Measurements from ENCODE around the gene RFC1. TPM values are rescaled to one million over a fixed set of nuclear protein-coding genes. Genes with fewer than 3 reads are reported as not detected.
"Not testable (repeated sequence)": the region's sequence is repeated elsewhere in the genome, so short reads cannot be mapped to it uniquely, and the experiment has no call there.

Gene RFC1
- total and polyA plus RNA-seq, 2 experiments from 2014 or later: 21.5 to 29.5 TPM

- H3K4me3 ChIP-seq: no peak overlapping the region
- no peaks in the 10 kb centered on the region for H3K27me3 ChIP-seq
- no peak for TF ChIP-seq CTCF (IDR thresholded peaks at IDR 0.05; ENCODE audit: low read depth, low read length)
- H3K4me1 ChIP-seq (ENCODE audit: low read depth): peaks cover 4% of the 10 kb centered on the region
- H3K36me3 ChIP-seq: peaks cover 50% of the 10 kb centered on the region
- no peak overlapping the region for H3K27ac ChIP-seq
- no peak for DNase-seq (ENCODE audit: low read depth in 1 of 2, low spot score in 1 of 2)
- H3K9me3 ChIP-seq (ENCODE audit: low read depth): no peaks in the 10 kb centered on the region
Observed at GRCh38 chr4:39302901-39303300, 63.3 kb downstream of the RFC1 start.

GRCh38 chr4:39295784-39296183, 70.4 kb downstream of the RFC1 start:
- Histone ChIP-seq H3K27ac (no peak overlapping the region), H3K27me3 (no peaks in the 10 kb centered on the region), H3K4me3 (no peak overlapping the region), H3K4me1 (ENCODE audit: low read depth) (no peaks in the 10 kb centered on the region), H3K36me3 (peaks cover 32% of the 10 kb centered on the region), H3K9me3 (ENCODE audit: low read depth) (no peaks in the 10 kb centered on the region)
- TF ChIP-seq CTCF (IDR thresholded peaks at IDR 0.05; ENCODE audit: low read depth, low read length): no peak
- no peak for DNase-seq (ENCODE audit: low read depth in 1 of 2, low spot score in 1 of 2)

GRCh38 chr4:39292433-39292832, 73.7 kb downstream of the RFC1 start:
- not testable (repeated sequence) for H3K27me3 ChIP-seq; H3K4me1 ChIP-seq (ENCODE audit: low read depth); H3K4me3 ChIP-seq; H3K27ac ChIP-seq; DNase-seq (ENCODE audit: low read depth in 1 of 2, low spot score in 1 of 2); H3K9me3 ChIP-seq (ENCODE audit: low read depth)
- H3K36me3 ChIP-seq: peaks cover 50% of the 10 kb centered on the region

- Histone ChIP-seq H3K9me3 (ENCODE audit: low read depth) (no peaks in the 10 kb centered on the region), H3K4me1 (ENCODE audit: low read depth) (no peaks in the 10 kb centered on the region), H3K27ac (no peak overlapping the region), H3K4me3 (no peak overlapping the region), H3K27me3 (no peaks in the 10 kb centered on the region), H3K36me3 (peaks cover 50% of the 10 kb centered on the region)
- no peak for TF ChIP-seq CTCF (IDR thresholded peaks at IDR 0.05; ENCODE audit: low read depth, low read length)
- DNase-seq (ENCODE audit: low read depth in 1 of 2, low spot score in 1 of 2): no peak
Observed at GRCh38 chr4:39291686-39292085, 74.5 kb downstream of the RFC1 start.

GRCh38 chr4:39287223-39287622, 78.9 kb downstream of the RFC1 start:
- Histone ChIP-seq H3K4me3 (no peak overlapping the region), H3K27me3 (no peaks in the 10 kb centered on the region), H3K36me3 (peaks cover 44% of the 10 kb centered on the region), H3K27ac (no peak overlapping the region), H3K9me3 (ENCODE audit: low read depth) (no peaks in the 10 kb centered on the region), H3K4me1 (ENCODE audit: low read depth) (no peaks in the 10 kb centered on the region)
- DNase-seq (ENCODE audit: low read depth in 1 of 2, low spot score in 1 of 2): no peak
- TF ChIP-seq CTCF (IDR thresholded peaks at IDR 0.05; ENCODE audit: low read depth, low read length): no peak

GRCh38 chr4:39286263-39286662, 79.9 kb downstream of the RFC1 start:
- H3K4me3 ChIP-seq: no peak overlapping the region
- no peaks in the 10 kb centered on the region for H3K4me1 ChIP-seq (ENCODE audit: low read depth)
- DNase-seq (ENCODE audit: low read depth in 1 of 2, low spot score in 1 of 2): no peak
- H3K27ac ChIP-seq: no peak overlapping the region
- H3K27me3 ChIP-seq: no peaks in the 10 kb centered on the region
- H3K36me3 ChIP-seq: peaks cover 44% of the 10 kb centered on the region
- no peaks in the 10 kb centered on the region for H3K9me3 ChIP-seq (ENCODE audit: low read depth)
- TF ChIP-seq CTCF (IDR thresholded peaks at IDR 0.05; ENCODE audit: low read depth, low read length): no peak

All from cardiac muscle cell (in vitro differentiated cells and primary cell).